Endothelial cell of umbilical vein (primary cell): Measurements from ENCODE around the gene ZNF319. TPM values are rescaled to one million over a fixed set of nuclear protein-coding genes. Genes with fewer than 3 reads are reported as not detected.

ENCODE experiments used
- BruUV-seq: library from RNA; stranded (reverse); fragments of 400-500 nt; replicated peaks from 2 replicates; lab custom pipeline; 2021; lab: Mats Ljungman, UMichigan
- CTCF ChIA-PET: fragments of 300-600, 350-600 bp; sonication (Branson Sonifier 250); formaldehyde crosslinking; loops from one replicate; lab custom pipeline; 2021; ENCODE audit warnings: antibody characterized with exemption, inconsistent platforms; lab: Charles Lee
- POLR2A ChIA-PET: fragments of 300-600, 350-600 bp; sonication (Branson Sonifier 250); formaldehyde crosslinking; loops from one replicate; lab custom pipeline; 2021; ENCODE audit warnings: antibody characterized with exemption, inconsistent platforms; lab: Charles Lee
- DNase-seq: peaks from one replicate; pipeline ENCODE4 v3.0.0-alpha.2; 2011; ENCODE audit warnings: low read depth, low spot score
- FAIRE-seq: peaks from 2 replicates; lab custom pipeline; 2011; peaks lifted over from hg19 to GRCh38; lab: Jason Lieb, UNC
- H2AFZ ChIP-seq: 2 replicates; pipeline ENCODE4 v1.6.0; 2012; ENCODE audit warnings: low read depth, low read length, control low read depth, inconsistent platforms
- H3K27ac ChIP-seq: 2 replicates; pipeline ENCODE4 v1.5.1; 2011; ENCODE audit warnings: low read depth, mild to moderate bottlenecking, control low read depth, low read length, moderate library complexity; ENCODE audit not compliant: insufficient read depth
- H3K27me3 ChIP-seq, 2 experiments: 2 replicates each; pipeline versions ENCODE4 v1.6.0 to v1.6.1; 2011; ENCODE audit warnings: low read length in 2 of 2, mixed read lengths in 1 of 2; ENCODE audit not compliant: control insufficient read depth in 2 of 2, insufficient read depth in 2 of 2
- H3K36me3 ChIP-seq, 2 experiments: 2 replicates in 1 of 2; 3 replicates in 1 of 2; pipeline ENCODE4 v1.5.1; 2011; ENCODE audit warnings: low read length in 2 of 2, mild to moderate bottlenecking in 1 of 2, moderate library complexity in 1 of 2; ENCODE audit not compliant: control insufficient read depth in 2 of 2, insufficient read depth in 2 of 2; ENCODE audit errors: extremely low read depth in 1 of 2
- H3K4me1 ChIP-seq: 3 replicates; pipeline ENCODE4 v1.5.1; 2011; ENCODE audit warnings: mild to moderate bottlenecking, low read length; ENCODE audit not compliant: control insufficient read depth, insufficient read depth; ENCODE audit errors: extremely low read depth
- H3K4me2 ChIP-seq: 2 replicates; pipeline ENCODE4 v1.6.1; 2011; ENCODE audit warnings: low read length, control low read depth, mixed read lengths; ENCODE audit not compliant: insufficient read depth
- H3K4me3 ChIP-seq, 3 experiments: fragments of 200-600 bp in 1 of 3; sonication (generic), shearing (Covaris generic) in 1 of 3; replicated peaks in 1 of 3; 2 replicates each; pipeline ENCODE4 v1.5.1; 2011 to 2016; ENCODE audit warnings: control low read depth in 3 of 3, low read length in 3 of 3, mild to moderate bottlenecking in 2 of 3, inconsistent platforms in 1 of 3, low read depth in 1 of 3, moderate library complexity in 1 of 3; ENCODE audit not compliant: insufficient read depth in 1 of 3
- H3K79me2 ChIP-seq: 2 replicates; pipeline ENCODE4 v1.6.0; 2012; ENCODE audit warnings: low read length, inconsistent platforms; ENCODE audit not compliant: control insufficient read depth, insufficient read depth
- H3K9ac ChIP-seq: replicated peaks from 2 replicates; pipeline ENCODE3; 2011; ENCODE audit warnings: low read length, control low read depth; ENCODE audit not compliant: insufficient read depth; ENCODE audit errors: extremely low read depth
- H3K9me1 ChIP-seq: replicated peaks from 3 replicates; pipeline ENCODE4 v1.6.0; 2011; ENCODE audit warnings: mild to moderate bottlenecking, low read length; ENCODE audit not compliant: control insufficient read depth, insufficient read depth; ENCODE audit errors: extremely low read depth
- H3K9me3 ChIP-seq: replicated peaks from 2 replicates; pipeline ENCODE4 v1.5.1; 2012; ENCODE audit warnings: low read length, inconsistent platforms; ENCODE audit not compliant: control insufficient read depth, insufficient read depth
- H4K20me1 ChIP-seq: replicated peaks from 2 replicates; pipeline ENCODE3; 2011; ENCODE audit warnings: mild to moderate bottlenecking, low read length; ENCODE audit not compliant: control insufficient read depth, insufficient read depth; ENCODE audit errors: extremely low read depth
- CTCF ChIP-seq, 2 donors: IDR thresholded peaks; 1 replicate in 1 of 2; 2 replicates in 1 of 2; pipeline ENCODE4 v1.5.1; 2011; ENCODE audit warnings: low read length in 2 of 2, mild to moderate bottlenecking in 2 of 2, moderate library complexity in 2 of 2, control low read depth in 1 of 2, inconsistent platforms in 1 of 2, low read depth in 1 of 2; ENCODE audit not compliant: insufficient read depth in 1 of 2; ENCODE audit errors: extremely low read depth in 1 of 2
- EZH2 ChIP-seq: IDR thresholded peaks from 2 replicates; pipeline ENCODE4 v1.6.1; 2012; ENCODE audit warnings: borderline replicate concordance, low read depth, mild to moderate bottlenecking, moderate library complexity, low read length, inconsistent platforms; ENCODE audit not compliant: severe bottlenecking
- FOS ChIP-seq: IDR thresholded peaks from 2 replicates; pipeline ENCODE4 v1.6.1; 2011; ENCODE audit warnings: mild to moderate bottlenecking, low read length, moderate library complexity, borderline replicate concordance; ENCODE audit not compliant: insufficient read depth
- GATA2 ChIP-seq: IDR thresholded peaks from 2 replicates; pipeline ENCODE4 v1.7.0; 2011; ENCODE audit warnings: low read depth, mild to moderate bottlenecking, moderate library complexity, mixed read lengths, low read length; ENCODE audit not compliant: insufficient read length, insufficient read depth
- JUN ChIP-seq: IDR thresholded peaks from 2 replicates; pipeline ENCODE4 v1.6.1; 2011; ENCODE audit warnings: borderline replicate concordance, low read depth; ENCODE audit not compliant: insufficient read length, insufficient read depth
- MAX ChIP-seq: IDR thresholded peaks from 2 replicates; pipeline ENCODE4 v1.6.1; 2011; ENCODE audit not compliant: insufficient read depth, insufficient read length
- MYC ChIP-seq: IDR thresholded peaks from one replicate; pipeline ENCODE4 v1.6.1; 2011; ENCODE audit warnings: mild to moderate bottlenecking, low read depth, low read length
- POLR2A ChIP-seq: IDR thresholded peaks from 2 replicates; pipeline ENCODE4 v1.6.1; 2012; ENCODE audit warnings: low read depth, mild to moderate bottlenecking, control low read depth, low read length
- POLR2AphosphoS5 ChIP-seq: IDR thresholded peaks from 2 replicates; pipeline ENCODE4 v1.6.1; 2012; ENCODE audit warnings: low read depth, mild to moderate bottlenecking, control low read depth, low read length, moderate library complexity; ENCODE audit not compliant: insufficient read depth
- dilution Hi-C: fragments of 300-500 bp; cut with MboI; formaldehyde crosslinking; loops from one replicate; pipeline ENCODE4 v1.15.0; 2019; ENCODE audit warnings: low sequenced_read_pairs; ENCODE audit not compliant: extremely low pct_ligation_motif_present
- intact Hi-C: fragments of 100-400 bp; cut with micrococcal nuclease; formaldehyde crosslinking; loops from one replicate; pipeline ENCODE4 v1.10.0; 2022
- polyA plus RNA-seq, 4 experiments: library from polyadenylated mRNA; depleted of rRNA in 3 of 4; stranded (reverse) in 3 of 4; unstranded in 1 of 4; fragments of >200 nt; gene quantifications; 2 replicates each; pipeline versions ENCODE4 v1.2.1 to v1.2.3, GENCODE V29; 2011 to 2012; ENCODE audit warnings: missing spikeins in 1 of 4
- total RNA-seq: library from RNA; stranded (reverse); gene quantifications from 2 replicates; pipeline ENCODE4 v1.2.3, GENCODE V29; 2021

ZNF319 gene
- total and polyA plus RNA-seq, 2 donors (not counting 3 experiments of a cell fraction or from before 2014, with no cell fraction given) = 5.4 to 9.9 TPM

- Histone ChIP-seq H3K9ac (no peak overlapping the region), H3K79me2 (no peaks in the 10 kb centered on the region), H3K27ac (no peak overlapping the region), H3K4me1 (no peaks in the 10 kb centered on the region), H3K4me2 (no peak overlapping the region), H3K9me3 (no peaks in the 10 kb centered on the region), H2AFZ (no peak overlapping the region), H3K4me3 (no peak overlapping the region), H3K27me3 (no peaks in the 10 kb centered on the region), H4K20me1 (no peaks in the 10 kb centered on the region), H3K9me1 (no peaks in the 10 kb centered on the region), H3K36me3 (no peaks in the 10 kb centered on the region)
- no peak for FAIRE-seq
- no TSS peak for BruUV-seq
- ChIA-PET CTCF (no interaction called here), POLR2A (no interaction called here)
- dilution Hi-C loops = no loop called here
- DNase-seq = no peak
- intact Hi-C loops = no loop called here
- no peak for TF ChIP-seq MYC
- no peak for TF ChIP-seq FOS
- no peak for TF ChIP-seq CTCF (IDR thresholded peaks at IDR 0.05; ENCODE audit: extremely low read depth in 1 of 2, insufficient read depth in 1 of 2, low read depth in 1 of 2, low read length in 2 of 2)
- no peak for TF ChIP-seq POLR2AphosphoS5
- TF ChIP-seq MAX = no peak
- TF ChIP-seq EZH2 = no peak
- no peak for TF ChIP-seq JUN
- no peak for TF ChIP-seq POLR2A
- TF ChIP-seq GATA2 = no peak
These were observed 42.5 kb upstream of the ZNF319 start for GRCh38 chr16:58042886-58043515.
